ENCODE results near the gene MARS1. TPM values are rescaled to one million over a fixed set of nuclear protein-coding genes. Genes with fewer than 3 reads are reported as not detected.

MARS1 gene
- total RNA-seq, 1 donor from 2014 or later: 141 TPM

GRCh38 chr12:57444744-57445143 is 43.1 kb upstream of the MARS1 start:
- no peak overlapping the region for H3K4me3 ChIP-seq
- TF ChIP-seq, protein P1, sequence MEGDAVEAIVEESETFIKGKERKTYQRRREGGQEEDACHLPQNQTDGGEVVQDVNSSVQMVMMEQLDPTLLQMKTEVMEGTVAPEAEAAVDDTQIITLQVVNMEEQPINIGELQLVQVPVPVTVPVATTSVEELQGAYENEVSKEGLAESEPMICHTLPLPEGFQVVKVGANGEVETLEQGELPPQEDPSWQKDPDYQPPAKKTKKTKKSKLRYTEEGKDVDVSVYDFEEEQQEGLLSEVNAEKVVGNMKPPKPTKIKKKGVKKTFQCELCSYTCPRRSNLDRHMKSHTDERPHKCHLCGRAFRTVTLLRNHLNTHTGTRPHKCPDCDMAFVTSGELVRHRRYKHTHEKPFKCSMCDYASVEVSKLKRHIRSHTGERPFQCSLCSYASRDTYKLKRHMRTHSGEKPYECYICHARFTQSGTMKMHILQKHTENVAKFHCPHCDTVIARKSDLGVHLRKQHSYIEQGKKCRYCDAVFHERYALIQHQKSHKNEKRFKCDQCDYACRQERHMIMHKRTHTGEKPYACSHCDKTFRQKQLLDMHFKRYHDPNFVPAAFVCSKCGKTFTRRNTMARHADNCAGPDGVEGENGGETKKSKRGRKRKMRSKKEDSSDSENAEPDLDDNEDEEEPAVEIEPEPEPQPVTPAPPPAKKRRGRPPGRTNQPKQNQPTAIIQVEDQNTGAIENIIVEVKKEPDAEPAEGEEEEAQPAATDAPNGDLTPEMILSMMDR (IDR thresholded peaks at IDR 0.05): no peak
- intact Hi-C loops (cut with DNase I): no loop called here

GRCh38 chr12:57446292-57446960 is 41.4 kb upstream of the MARS1 start:
- no peaks in the 10 kb centered on the region for H3K4me1 ChIP-seq
- TF ChIP-seq, protein P1 (IDR thresholded peaks at IDR 0.05): no peak
- DNase-seq: no peak
- no peak overlapping the region for H3K27ac ChIP-seq
- intact Hi-C loops (cut with DNase I): no loop called here
- no peaks in the 10 kb centered on the region for H3K36me3 ChIP-seq
- H3K27me3 ChIP-seq: no peaks in the 10 kb centered on the region
- no peak for ATAC-seq
- H3K9me3 ChIP-seq: peaks cover 4% of the 10 kb centered on the region
- H3K4me3 ChIP-seq: no peak overlapping the region

More at GRCh38 chr12:57444744-57445143, 43.1 kb upstream of the MARS1 start:
- Histone ChIP-seq H3K27ac (no peak overlapping the region), H3K4me1 (no peaks in the 10 kb centered on the region), H3K27me3 (no peaks in the 10 kb centered on the region), H3K36me3 (no peaks in the 10 kb centered on the region), H3K9me3 (peaks cover 6% of the 10 kb centered on the region)
- ATAC-seq (no peak), DNase-seq (no peak)

DNA sequence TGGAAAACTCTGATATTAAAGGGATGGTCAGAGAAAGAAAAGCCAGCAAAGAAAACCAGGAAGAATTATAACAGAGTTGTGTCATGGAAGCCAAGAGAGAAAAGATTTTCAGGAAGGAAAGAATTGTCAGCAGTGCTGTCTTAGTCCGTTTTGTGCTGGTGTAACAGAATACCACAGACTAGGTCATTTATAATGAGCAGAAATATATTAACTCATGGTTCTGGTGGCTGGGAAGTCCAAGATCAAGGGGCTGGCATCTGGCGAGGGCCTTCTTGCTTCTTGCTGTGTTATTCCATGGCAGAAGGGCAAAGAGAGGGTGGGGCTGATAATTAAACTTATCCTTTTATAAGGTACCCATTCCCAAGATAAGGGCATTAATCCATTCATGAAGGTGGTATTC is 39.2 kb upstream of the MARS1 start:
- ATAC-seq: no peak
- intact Hi-C loops (cut with DNase I): no loop called here
- no peaks in the 10 kb centered on the region for H3K9me3 ChIP-seq

GRCh38 chr12:57449375-57449774 is 38.5 kb upstream of the MARS1 start:
- Histone ChIP-seq H3K27me3 (no peaks in the 10 kb centered on the region), H3K36me3 (no peaks in the 10 kb centered on the region), H3K4me3 (no peak overlapping the region), H3K4me1 (no peaks in the 10 kb centered on the region), H3K9me3 (no peaks in the 10 kb centered on the region), H3K27ac (no peak overlapping the region)
- no peak for DNase-seq
- no peak for ATAC-seq
- TF ChIP-seq, protein P1 (IDR thresholded peaks at IDR 0.05): no peak
- intact Hi-C loops (cut with DNase I): no loop called here

More for the DNA sequence above, 39.2 kb upstream of the MARS1 start:
- no peaks in the 10 kb centered on the region for H3K4me1 ChIP-seq
- DNase-seq: no peak
- H3K27me3 ChIP-seq: no peaks in the 10 kb centered on the region
- no peak overlapping the region for H3K4me3 ChIP-seq
- no peak overlapping the region for H3K27ac ChIP-seq
- no peaks in the 10 kb centered on the region for H3K36me3 ChIP-seq
- TF ChIP-seq, protein P1 (IDR thresholded peaks at IDR 0.05): no peak

DNA sequence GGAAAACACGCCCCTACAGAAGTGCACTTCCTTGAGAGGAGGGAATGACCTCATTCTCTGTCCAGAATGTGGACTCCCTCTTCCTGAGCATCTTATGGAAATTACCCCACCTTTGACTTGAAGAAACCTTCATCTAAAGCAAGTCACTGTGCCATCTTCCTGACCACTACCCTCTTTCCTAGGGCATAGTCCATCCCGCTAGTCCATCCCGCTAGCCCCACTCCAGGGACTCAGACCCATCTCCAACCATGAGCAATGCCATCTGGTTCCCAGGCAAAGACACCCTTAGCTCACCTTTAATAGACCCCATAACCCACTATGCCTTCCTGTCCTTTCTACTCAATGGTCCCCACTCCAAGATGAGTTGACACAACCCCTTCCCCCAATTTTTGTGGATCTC is 37.8 kb upstream of the MARS1 start:
- Histone ChIP-seq H3K27ac (no peak overlapping the region), H3K9me3 (no peaks in the 10 kb centered on the region), H3K4me3 (no peak overlapping the region), H3K27me3 (no peaks in the 10 kb centered on the region), H3K36me3 (no peaks in the 10 kb centered on the region), H3K4me1 (no peaks in the 10 kb centered on the region)
- ATAC-seq (no peak), DNase-seq (no peak)
- intact Hi-C loops (cut with DNase I): loop anchor here (5.0 to 10.0 kb wide), 2 partner anchors 143 to 185 kb away; no protein-coding TSS in a partner anchor
- TF ChIP-seq, protein P1 (IDR thresholded peaks at IDR 0.05): no peak
